HG02763 (cell line): ENCODE data around the gene PLCZ1.
"Not testable (repeated sequence)": the region's sequence is repeated elsewhere in the genome, so short reads cannot be mapped to it uniquely, and the experiment has no call there.

Source experiments
- ATAC-seq: cut with Tn5 transposase; IDR thresholded peaks from one replicate; pipeline ENCODE4 v1.9.1; 2021; ENCODE audit warnings: mild to moderate bottlenecking, moderate library complexity; ENCODE audit not compliant: unreplicated experiment

The PLCZ1 gene

DNA sequence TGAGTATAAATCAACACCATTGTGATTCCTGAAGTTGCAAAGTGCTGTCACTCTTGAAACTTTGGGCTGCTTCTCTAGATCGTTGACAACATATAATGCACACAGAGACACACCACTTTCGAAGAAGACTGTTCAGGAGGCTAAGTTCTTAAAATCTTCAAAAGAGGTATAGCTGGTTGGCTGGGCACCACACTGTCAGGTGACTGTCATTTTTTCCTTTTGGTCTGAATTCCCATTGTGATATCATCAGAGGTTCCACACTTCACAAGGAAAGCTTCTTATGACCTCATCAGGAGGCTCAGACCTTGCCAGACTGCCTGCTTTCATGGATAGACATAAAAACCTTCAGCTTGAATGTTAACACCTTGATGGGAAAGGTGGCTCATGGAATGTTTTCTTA lies at the start of gene PLCZ1, which contains the start of gene CAPZA3:
Gene PLCZ1 (minus strand): TSS at position 194 of the 400 bp plus-strand sequence. CDS start 641 bp downstream, outside the sequence.
Gene CAPZA3 (plus strand): TSS at position 301 of the 400 bp plus-strand sequence. CDS start 150 bp downstream, outside the sequence.
- no peak for ATAC-seq

GRCh38 chr12:18785465-18785864 lies 47.7 kb upstream of the PLCZ1 start:
- ATAC-seq: not testable (repeated sequence)

DNA sequence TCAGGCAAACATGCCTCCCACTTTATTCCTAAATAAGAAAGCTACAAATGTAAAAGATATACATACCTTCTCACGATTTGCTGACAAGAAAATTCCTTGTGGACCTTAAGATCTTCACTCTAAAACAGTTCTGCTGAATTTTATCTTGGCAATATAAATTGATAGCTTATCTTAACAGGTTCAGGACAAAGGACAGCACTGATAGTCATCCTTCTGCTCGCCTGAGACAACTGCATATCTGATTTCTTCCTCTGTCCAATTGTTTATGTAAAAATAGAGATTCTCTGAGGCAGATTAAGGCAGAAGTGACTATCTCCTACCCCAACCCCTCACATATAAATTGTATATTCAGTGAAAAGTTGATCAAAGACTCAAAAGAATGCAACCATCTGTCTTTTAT lies 45.0 kb upstream of the PLCZ1 start:
- ATAC-seq: no peak

- ATAC-seq: not testable (repeated sequence)
Observed at GRCh38 chr12:18766479-18766878, 28.7 kb upstream of the PLCZ1 start.

DNA sequence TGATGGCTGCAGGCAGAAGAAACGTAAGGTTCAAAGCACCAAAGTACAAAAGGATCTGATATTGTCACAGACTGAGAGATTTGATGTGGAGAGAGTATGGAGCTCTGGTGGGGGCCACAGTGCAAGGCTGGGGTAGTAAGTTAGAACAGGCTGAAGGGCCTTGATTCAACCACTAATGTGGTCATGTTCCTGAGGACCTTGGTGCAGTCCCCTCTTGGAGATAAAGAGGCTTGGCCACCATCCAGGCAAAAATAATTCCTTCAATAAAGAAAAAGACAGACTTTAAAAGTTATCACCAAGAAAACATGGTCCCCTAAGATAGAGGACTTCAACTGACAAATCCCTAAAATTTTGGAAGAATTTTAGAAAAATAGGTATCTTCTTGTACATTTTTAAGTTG lies 17.5 kb upstream of the PLCZ1 start:
- ATAC-seq: no peak

- ATAC-seq: no peak
Observed at GRCh38 chr12:18754124-18754707, 16.4 kb upstream of the PLCZ1 start.

DNA sequence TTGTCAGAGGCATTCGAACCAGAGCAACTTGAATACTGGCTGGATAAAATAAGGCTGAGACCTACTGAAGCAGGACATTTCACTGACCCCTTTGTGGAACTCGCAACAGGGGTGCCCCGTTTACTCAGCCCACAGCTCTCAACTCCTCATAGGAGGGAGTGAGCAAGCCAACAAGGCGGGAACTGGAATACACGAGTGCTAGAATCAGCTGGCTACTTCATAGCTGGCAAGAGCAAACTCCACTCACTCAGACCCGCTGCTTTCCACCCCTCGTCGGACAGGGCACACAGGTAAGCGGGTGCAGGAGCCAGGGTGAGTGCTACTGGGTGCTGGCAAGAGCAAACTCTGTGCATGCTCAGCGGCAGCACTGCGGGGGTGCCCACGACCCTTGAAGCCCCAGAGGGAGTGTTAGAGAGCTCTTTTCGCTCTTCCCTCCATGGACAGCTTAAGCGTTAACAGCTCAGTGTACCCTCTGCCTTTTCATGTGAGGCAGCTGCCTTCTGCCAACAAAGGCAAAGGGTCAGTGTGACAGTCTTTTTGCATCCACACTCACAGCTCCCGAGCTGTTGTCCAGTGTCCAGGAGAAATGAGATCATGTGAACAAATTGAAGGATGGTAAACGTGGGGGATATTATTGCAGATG lies 15.8 kb upstream of the PLCZ1 start:
- no peak for ATAC-seq

GRCh38 chr12:18752947-18753346 lies 15.1 kb upstream of the PLCZ1 start:
- ATAC-seq: no peak

DNA sequence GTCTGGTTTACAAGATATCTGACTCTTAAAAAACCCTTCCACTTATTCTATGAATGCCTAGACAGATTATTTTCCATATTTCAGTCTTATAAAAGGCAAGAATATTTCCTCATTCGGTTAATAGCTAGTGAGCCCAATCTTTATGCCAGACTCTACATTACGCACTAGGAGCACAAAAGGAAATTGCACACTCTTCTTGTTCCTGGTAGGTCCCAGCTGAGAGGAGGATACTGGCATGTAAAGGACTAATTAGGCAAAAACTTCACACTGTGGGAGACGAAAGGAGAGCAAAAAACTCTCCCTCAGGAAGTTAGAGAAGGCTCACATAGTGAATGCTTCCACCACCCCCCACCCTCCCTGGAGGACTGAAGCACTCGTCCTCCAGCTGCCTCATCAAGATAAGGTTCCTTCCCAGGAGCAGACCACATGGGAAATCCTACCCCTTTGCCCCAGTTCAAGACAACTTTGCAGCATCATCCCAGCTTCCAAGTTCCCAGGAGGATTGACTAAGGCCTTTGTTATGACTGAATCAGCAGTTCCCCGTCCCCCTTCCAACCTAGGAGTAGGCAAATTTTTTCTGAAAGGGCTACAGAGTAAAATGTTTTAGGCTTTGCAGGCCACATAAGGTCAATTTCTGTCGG lies 14.6 kb upstream of the PLCZ1 start:
- ATAC-seq: no peak

DNA sequence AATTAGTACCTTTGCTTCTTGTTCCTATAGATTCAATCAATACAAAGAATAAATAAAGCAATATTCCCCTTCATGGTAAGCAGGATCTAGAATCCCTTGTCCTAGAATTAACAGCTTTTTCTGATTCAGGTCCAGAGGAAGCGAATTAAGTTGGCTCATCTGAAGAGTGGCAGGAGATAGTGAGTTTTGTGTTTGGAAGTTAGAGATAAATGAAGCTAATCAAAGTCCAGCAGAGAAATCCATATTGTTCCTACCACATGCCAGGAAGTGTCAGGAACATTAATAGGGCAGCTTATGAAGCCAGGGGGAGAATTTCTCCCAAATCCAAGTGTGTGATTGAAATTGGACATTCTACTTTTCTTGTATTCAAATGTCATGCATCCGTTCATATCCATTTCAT lies 14.1 kb upstream of the PLCZ1 start:
- ATAC-seq: no peak

DNA sequence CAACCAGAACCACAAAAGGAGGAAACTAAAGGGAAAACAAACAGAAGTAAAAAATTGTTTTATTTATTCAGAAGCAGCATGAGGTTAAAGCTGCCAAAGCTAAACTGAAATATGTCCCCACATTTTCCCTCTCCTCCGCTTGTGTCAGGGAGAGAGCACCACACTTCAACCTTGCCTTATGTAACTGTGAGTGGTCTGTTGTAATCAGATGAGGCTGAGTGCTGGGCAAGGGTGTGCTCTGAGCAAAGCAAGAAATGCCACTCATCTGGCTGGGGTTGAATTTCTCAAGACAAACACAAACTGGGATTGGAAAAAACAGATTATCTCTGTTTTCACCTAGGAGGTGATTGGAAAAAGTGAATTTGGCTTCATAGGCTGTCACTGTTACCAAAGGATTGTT lies 12.3 kb upstream of the PLCZ1 start:
- ATAC-seq: no peak

GRCh38 chr12:18749386-18749957 lies 11.7 kb upstream of the PLCZ1 start:
- no peak for ATAC-seq

DNA sequence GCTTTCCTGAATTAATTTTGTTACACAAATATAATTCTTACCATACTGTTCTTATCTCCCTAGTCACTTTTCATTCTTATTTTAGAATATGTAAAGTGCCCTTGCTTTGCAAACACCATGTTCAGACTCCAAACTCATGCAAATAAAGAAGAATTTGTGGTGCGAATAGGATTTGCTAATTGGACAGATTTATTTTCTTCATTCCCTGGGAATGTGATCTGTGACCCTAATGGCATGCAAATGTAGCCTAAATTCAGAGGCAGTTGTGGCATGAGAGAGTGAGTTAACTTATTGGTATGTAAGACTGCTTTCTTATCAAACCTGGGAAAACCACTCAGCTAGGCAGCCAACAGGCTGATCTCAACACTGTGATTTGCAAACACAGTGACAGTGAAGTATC lies 10.1 kb upstream of the PLCZ1 start:
- ATAC-seq: no peak

DNA sequence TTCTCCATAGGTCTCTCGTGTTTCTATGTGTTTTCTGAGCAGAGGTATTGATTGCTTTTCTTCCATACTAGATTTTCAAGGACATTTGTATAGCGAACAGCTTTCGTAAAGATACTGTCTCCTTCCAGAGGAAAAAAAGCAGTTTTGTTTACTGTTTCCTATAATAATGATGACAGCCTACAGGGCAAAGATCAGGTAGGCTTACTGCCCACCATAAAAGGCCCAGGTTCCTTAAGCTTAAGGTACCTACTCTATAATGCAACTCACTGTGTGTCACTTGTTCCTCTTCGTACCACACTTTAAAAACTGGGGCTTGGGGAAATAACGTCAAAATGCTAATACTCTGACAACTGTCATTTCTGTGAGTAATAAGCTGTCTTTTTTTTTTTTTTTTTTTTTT lies 6.7 kb downstream of the PLCZ1 start:
- no peak for ATAC-seq

DNA sequence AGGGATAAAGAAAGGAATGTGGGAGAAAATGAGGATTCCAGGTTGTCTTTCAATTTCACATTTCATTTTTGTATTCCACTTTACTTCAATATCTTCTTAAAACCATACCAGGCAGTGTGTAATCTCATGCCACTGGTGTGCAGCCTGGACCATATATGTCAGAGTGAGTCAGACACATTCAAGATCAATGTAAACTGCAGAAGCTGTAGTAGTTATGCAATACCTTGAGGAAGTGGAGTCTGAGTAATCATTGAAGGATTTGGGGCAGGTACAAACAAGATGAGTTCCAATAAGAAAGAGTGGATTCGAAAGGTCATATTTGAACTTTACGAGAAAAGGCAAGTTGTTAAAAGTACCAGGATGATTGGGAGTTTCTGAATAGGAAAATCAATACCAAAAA lies 14.1 kb downstream of the PLCZ1 start:
- ATAC-seq: no peak

GRCh38 chr12:18721452-18721851 lies 16.4 kb downstream of the PLCZ1 start:
- ATAC-seq: no peak

DNA sequence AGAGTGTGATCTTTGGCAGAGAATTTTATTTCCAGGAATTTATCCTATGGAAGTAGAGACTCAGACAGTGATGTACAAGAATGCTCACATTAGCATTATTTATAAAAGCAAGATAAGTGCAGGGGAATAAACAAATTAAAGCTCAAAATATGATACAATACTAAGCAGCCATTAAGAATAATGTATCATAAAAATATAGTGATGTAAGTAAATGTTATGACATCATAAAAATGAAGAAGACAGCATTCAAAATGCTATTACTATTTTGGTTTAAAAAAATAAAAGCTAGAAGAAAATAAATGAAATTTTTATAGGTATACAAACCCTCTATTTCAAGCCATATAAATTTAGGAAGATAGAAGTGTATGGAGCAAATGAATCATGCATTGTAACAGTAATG lies 17.1 kb downstream of the PLCZ1 start:
- no peak for ATAC-seq

- ATAC-seq: no peak
Observed at GRCh38 chr12:18719922-18720510, 17.8 kb downstream of the PLCZ1 start.

GRCh38 chr12:18718462-18718861 lies 19.4 kb downstream of the PLCZ1 start:
- ATAC-seq: no peak

DNA sequence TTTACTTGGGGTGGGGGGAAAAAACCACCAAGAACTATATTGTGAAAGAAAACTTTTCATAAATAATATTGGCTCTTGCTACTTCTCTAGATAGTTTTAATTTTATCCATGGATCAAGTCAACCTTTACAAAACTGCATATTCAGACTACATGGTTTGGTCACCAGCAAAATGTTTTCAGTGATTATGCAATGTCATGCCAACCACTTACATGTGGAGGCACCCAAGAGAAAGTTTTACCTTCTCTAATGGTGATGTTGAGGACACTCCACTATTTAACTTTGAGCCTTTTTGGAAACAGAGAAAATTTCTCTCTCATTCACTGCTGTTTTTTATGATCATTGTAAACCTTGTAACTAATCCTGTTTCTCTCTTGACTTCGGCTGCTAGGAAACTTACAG lies 21.6 kb downstream of the PLCZ1 start:
- ATAC-seq: no peak

- no peak for ATAC-seq
Observed at GRCh38 chr12:18706798-18707197, 31.0 kb downstream of the PLCZ1 start.

GRCh38 chr12:18703911-18704310 lies 33.9 kb downstream of the PLCZ1 start:
- no peak for ATAC-seq
